RWPE2 (cell line): Measurements from ENCODE around the gene RFXANK.

Experiments
- ATAC-seq: fragments of 200-7000 bp; cut with Tn5 transposase; 3 replicates; pipeline ENCODE4 v1.9.1; 2021; ENCODE audit warnings: low read depth
- DNase-seq: peaks from one replicate; pipeline ENCODE4 v3.0.0-alpha.2; 2020; ENCODE audit warnings: low spot score
- H3K27ac ChIP-seq: fragments of 450-650 bp; 2 replicates; pipeline ENCODE4 v1.5.1; 2017; ENCODE audit warnings: mild to moderate bottlenecking; ENCODE audit not compliant: poor library complexity, severe bottlenecking
- H3K27me3 ChIP-seq: fragments of 250-450 bp; sonication (Bioruptor Pico); 2 replicates; pipeline ENCODE4 v1.5.1; 2021; ENCODE audit warnings: mild to moderate bottlenecking, moderate library complexity; ENCODE audit not compliant: insufficient read depth, poor library complexity, severe bottlenecking
- H3K36me3 ChIP-seq: fragments of 250-450 bp; sonication (Bioruptor Pico); 2 replicates; pipeline ENCODE4 v1.5.1; 2020; ENCODE audit warnings: low read depth, mild to moderate bottlenecking, moderate library complexity
- H3K4me1 ChIP-seq: fragments of 250-450 bp; sonication (Bioruptor Pico); 2 replicates; pipeline ENCODE4 v1.5.1; 2021; ENCODE audit warnings: mild to moderate bottlenecking, moderate library complexity; ENCODE audit not compliant: insufficient read depth, poor library complexity, severe bottlenecking
- H3K4me3 ChIP-seq: fragments of 250-450 bp; sonication (Bioruptor Pico); 2 replicates; pipeline ENCODE4 v1.5.1; 2021; ENCODE audit warnings: mild to moderate bottlenecking, moderate library complexity; ENCODE audit not compliant: severe bottlenecking
- H3K9me3 ChIP-seq: fragments of 250-450 bp; sonication (Bioruptor Pico); 2 replicates; pipeline ENCODE4 v1.5.1; 2021; ENCODE audit warnings: mild to moderate bottlenecking, moderate library complexity; ENCODE audit not compliant: severe bottlenecking
- TF ChIP-seq, protein P1 (sequence below): fragments of 450-650 bp; IDR thresholded peaks from one replicate; pipeline ENCODE4 v1.5.1; 2017; ENCODE audit warnings: mild to moderate bottlenecking, moderate library complexity; ENCODE audit not compliant: poor library complexity, severe bottlenecking

Gene RFXANK

DNA sequence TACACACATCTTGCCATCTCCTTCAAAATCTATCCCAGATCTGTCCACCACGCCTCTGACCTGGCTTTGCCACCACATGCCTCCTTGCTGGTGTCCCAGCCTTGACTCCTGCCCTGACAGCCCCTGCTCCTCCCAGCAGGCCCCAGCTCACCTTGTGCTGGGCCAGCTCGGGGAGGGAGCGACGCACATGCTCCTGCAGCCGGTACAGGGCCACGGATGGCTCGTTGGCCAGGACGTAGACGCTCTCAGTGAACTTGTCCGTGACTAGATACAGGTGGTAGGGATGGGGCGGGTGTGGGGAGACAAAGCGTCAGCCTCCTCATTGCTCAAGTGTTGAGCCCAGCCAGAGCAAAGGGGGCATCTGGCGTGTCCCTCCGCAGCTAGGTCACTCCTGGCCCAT, 5.3 kb upstream of the RFXANK start:
- Histone ChIP-seq H3K4me1 (no peaks in the 10 kb centered on the region), H3K27ac (no peak overlapping the region), H3K9me3 (no peaks in the 10 kb centered on the region), H3K4me3 (no peak overlapping the region), H3K27me3 (no peaks in the 10 kb centered on the region), H3K36me3 (peaks cover 22% of the 10 kb centered on the region)
- ATAC-seq (no peak), DNase-seq (no peak)
- TF ChIP-seq, protein P1, sequence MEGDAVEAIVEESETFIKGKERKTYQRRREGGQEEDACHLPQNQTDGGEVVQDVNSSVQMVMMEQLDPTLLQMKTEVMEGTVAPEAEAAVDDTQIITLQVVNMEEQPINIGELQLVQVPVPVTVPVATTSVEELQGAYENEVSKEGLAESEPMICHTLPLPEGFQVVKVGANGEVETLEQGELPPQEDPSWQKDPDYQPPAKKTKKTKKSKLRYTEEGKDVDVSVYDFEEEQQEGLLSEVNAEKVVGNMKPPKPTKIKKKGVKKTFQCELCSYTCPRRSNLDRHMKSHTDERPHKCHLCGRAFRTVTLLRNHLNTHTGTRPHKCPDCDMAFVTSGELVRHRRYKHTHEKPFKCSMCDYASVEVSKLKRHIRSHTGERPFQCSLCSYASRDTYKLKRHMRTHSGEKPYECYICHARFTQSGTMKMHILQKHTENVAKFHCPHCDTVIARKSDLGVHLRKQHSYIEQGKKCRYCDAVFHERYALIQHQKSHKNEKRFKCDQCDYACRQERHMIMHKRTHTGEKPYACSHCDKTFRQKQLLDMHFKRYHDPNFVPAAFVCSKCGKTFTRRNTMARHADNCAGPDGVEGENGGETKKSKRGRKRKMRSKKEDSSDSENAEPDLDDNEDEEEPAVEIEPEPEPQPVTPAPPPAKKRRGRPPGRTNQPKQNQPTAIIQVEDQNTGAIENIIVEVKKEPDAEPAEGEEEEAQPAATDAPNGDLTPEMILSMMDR: no peak

GRCh38 chr19:19191768-19192077, 335 bp upstream of the RFXANK start:
- TF ChIP-seq, protein P1: no peak
- Histone ChIP-seq H3K36me3 (peaks cover 14% of the 10 kb centered on the region), H3K9me3 (no peaks in the 10 kb centered on the region), H3K4me1 (no peaks in the 10 kb centered on the region), H3K27me3 (no peaks in the 10 kb centered on the region), H3K4me3 (peak overlapping the region; percentile 74), H3K27ac (peak overlapping the region; percentile 70)
- ATAC-seq: no peak
- DNase-seq: no peak

GRCh38 chr19:19192910-19193423, 909 bp downstream of the RFXANK start:
- no peaks in the 10 kb centered on the region for H3K27me3 ChIP-seq
- no peaks in the 10 kb centered on the region for H3K4me1 ChIP-seq
- H3K4me3 ChIP-seq: peak overlapping the region; percentile 74
- no peaks in the 10 kb centered on the region for H3K9me3 ChIP-seq
- no peak for DNase-seq
- H3K36me3 ChIP-seq: peaks cover 17% of the 10 kb centered on the region
- ATAC-seq: peak; percentile 1; the same call in 1 of the 3 replicates
- TF ChIP-seq, protein P1: no peak
- peak overlapping the region; percentile 70 for H3K27ac ChIP-seq

GRCh38 chr19:19193926-19194325, 1.9 kb downstream of the RFXANK start:
- no peak overlapping the region for H3K27ac ChIP-seq
- ATAC-seq (no peak), DNase-seq (no peak)
- peaks cover 25% of the 10 kb centered on the region for H3K36me3 ChIP-seq
- H3K4me3 ChIP-seq: no peak overlapping the region
- TF ChIP-seq, protein P1: no peak
- H3K4me1 ChIP-seq: no peaks in the 10 kb centered on the region
- H3K9me3 ChIP-seq: no peaks in the 10 kb centered on the region
- H3K27me3 ChIP-seq: no peaks in the 10 kb centered on the region

DNA sequence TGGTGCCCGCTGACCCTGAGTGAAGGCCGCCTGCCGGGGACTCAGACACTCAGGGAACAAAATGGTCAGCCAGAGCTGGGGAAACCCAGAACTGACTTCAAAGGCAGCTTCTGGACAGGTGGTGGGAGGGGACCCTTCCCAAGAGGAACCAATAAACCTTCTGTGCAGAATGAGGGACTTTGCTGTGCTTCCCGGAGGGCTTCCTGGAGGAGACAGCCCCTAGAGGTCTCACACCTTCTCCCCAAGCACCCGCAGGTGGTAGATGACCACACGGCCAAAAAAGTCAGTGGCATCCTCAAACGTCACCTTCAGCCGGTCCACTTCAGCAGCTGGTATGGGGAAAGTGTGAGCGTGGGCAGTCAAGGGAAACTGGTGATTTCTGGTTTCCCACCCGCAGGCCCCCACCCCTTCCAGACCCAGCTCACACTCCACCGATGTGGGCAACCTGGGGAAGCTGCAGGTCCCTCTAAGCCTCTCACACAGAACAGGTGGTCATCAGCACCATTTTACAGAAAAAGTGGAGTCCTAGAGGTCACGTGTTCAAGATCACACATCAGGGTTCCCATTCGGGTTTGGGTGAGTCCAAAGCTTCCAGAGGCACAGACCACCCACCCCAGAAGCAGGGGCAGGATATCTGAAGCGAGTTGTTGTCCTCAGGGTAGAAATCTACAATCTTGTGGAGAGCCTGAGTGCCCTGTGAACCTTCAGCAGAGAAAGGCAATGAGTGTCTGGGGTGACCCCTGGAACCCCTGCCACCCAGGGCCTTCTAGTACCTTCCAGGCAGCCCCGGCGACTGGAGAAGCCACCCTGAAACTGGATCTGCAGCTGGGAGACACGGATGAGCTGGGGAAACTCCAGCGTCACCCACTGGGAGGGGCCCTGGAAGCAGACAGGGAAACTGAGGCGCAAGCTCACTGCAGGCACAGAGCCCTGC, 9.9 kb downstream of the RFXANK start:
- Histone ChIP-seq H3K36me3 (peaks cover 27% of the 10 kb centered on the region), H3K9me3 (no peaks in the 10 kb centered on the region), H3K27me3 (no peaks in the 10 kb centered on the region), H3K4me1 (no peaks in the 10 kb centered on the region), H3K27ac (peak overlapping the region; percentile 49), H3K4me3 (peak overlapping the region; percentile 41)
- DNase-seq: no peak
- TF ChIP-seq, protein P1: no peak
- ATAC-seq: no peak
